ENCODE data around the gene SNAP47.

Gene SNAP47

GRCh38 chr1:227808566-227808965 lies 73.3 kb downstream of the SNAP47 start:
- DNase-seq: no peak

- no peak for DNase-seq
These were observed 73.8 kb downstream of the SNAP47 start for GRCh38 chr1:227809026-227809425.

GRCh38 chr1:227813962-227814361 lies 78.7 kb downstream of the SNAP47 start:
- no peak for DNase-seq

- no peak for DNase-seq
These were observed 80.5 kb downstream of the SNAP47 start, which contains the start of gene PRSS38 for GRCh38 chr1:227815468-227816409. Gene PRSS38 (plus strand): TSS chr1:227815675. CDS start chr1:227815717, 42 bp downstream.

DNA sequence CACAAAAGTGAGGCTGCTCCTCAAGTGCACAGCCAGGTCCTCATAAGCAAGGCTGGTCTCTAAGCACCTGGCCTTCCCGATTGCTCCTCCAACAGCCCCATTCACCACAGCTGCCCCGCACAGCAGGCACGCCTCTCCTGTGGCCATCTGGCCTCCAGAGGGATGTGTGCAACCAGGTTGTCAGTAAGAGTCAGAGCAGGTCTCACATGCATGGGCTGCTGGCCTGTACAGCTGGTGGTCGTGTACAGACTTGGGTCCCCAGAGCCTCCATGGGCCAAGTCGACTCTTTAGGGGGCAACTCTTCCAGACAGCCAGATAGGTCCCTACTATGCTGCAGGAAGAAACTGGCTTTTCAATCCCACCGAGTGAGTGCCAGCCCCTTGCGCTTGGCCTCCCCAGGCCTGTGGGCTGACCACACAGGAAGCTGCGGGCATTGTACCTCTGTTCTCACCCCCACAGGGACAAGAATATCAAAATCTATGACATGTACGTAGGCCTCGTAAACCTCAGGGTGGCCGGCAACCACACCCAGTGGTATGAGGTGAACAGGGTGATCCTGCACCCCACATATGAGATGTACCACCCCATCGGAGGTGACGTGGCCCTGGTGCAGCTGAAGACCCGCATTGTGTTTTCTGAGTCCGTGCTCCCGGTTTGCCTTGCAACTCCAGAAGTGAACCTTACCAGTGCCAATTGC lies 81.7 kb downstream of the SNAP47 start:
- no peak for DNase-seq

DNA sequence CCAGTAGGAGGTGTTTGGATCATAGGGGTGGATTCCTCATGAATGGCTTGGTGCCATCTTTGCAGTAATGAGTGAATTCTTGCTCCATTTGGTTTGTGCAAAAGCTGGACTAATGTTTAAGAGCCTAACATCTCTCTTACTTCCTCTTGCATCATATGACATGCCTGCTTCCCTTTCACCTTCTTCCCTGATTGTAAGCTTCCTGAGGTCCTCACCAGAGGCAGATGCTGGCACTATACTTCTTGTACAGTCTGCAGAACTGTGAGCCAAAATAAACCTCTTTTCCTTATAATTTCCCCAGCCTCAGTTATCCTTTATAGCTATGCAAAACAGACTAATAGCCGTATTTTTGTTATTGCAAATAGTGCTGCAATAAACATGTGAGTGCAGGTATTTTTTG lies 88.3 kb downstream of the SNAP47 start:
- no peak for DNase-seq

GRCh38 chr1:227824204-227824603 lies 89.0 kb downstream of the SNAP47 start:
- DNase-seq: no peak

DNA sequence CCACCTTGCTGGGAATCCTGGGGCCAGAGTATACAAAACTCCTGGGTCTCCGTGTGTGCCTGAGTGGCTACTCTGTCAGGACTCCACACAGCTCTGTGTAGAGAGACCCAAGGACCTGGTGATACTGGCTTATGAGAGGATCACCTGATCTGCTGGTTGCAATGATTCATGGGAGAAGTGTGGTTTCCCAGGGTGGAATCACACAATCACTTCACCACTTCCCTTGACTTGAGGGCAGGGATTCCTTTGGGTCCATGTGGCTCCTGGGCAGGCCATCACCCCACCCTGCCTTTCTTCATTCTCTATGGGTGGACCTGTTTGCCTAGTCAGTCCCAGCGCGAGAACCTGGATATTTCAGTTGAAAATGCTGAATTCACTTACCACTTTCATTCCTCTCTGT lies 93.6 kb downstream of the SNAP47 start:
- DNase-seq: no peak

Data from eye (tissue), 1 donor.